Effector memory CD4-positive, alpha-beta T cell (primary cell): ENCODE measurements around the gene PCNT.
"Not testable (repeated sequence)": the region's sequence is repeated elsewhere in the genome, so short reads cannot be mapped to it uniquely, and the experiment has no call there.

ENCODE experiments used
- DNase-seq, 3 donors: peaks; one replicate each; pipeline ENCODE4 v3.0.0-alpha.2; 2020
- H3K27ac ChIP-seq: 2 replicates; pipeline ENCODE4 v1.7.0; 2013; ENCODE audit warnings: mild to moderate bottlenecking, low read length, moderate library complexity; ENCODE audit not compliant: insufficient read depth, poor library complexity, severe bottlenecking
- H3K27me3 ChIP-seq: replicated peaks from 2 replicates; pipeline ENCODE4 v1.7.0; 2013; ENCODE audit warnings: mild to moderate bottlenecking, low read length; ENCODE audit not compliant: insufficient read depth, control insufficient read depth, poor library complexity, severe bottlenecking
- H3K36me3 ChIP-seq: 2 replicates; pipeline ENCODE4 v1.7.0; 2013; ENCODE audit warnings: mild to moderate bottlenecking, low read length, moderate library complexity; ENCODE audit not compliant: control insufficient read depth, insufficient read depth
- H3K4me1 ChIP-seq: 2 replicates; pipeline ENCODE4 v1.7.0; 2013; ENCODE audit warnings: low read length, mild to moderate bottlenecking; ENCODE audit not compliant: control insufficient read depth, insufficient read depth, poor library complexity, severe bottlenecking
- H3K4me3 ChIP-seq: 2 replicates; pipeline ENCODE4 v1.7.0; 2013; ENCODE audit warnings: low read length, low read depth, mild to moderate bottlenecking; ENCODE audit not compliant: insufficient read depth, poor library complexity, severe bottlenecking
- H3K9me3 ChIP-seq: 2 replicates; pipeline ENCODE4 v1.7.0; 2013; ENCODE audit warnings: mild to moderate bottlenecking, low read length, moderate library complexity; ENCODE audit not compliant: control insufficient read depth

PCNT gene

DNA sequence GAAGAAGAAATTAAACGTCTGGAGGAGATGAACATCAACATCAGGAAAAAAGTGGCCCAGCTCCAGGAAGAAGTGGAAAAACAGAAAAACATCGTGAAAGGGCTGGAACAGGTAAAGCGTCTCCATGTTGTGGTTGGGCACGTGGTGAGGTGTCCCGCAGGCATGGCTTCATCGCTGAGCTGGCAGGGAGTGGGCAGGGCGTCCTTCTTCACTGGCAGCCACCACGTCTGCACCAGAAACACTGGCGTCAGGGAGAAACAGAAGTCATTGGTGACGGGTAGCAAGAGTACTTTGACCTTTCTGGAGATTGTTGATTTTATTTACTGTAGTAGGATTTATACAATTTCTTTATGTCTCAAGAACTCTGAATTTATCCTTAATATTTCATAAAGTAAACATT is 75.7 kb downstream of the PCNT start:
- H3K27ac ChIP-seq = no peak overlapping the region
- no peaks in the 10 kb centered on the region for H3K4me1 ChIP-seq
- no peak for DNase-seq
- peaks cover 34% of the 10 kb centered on the region for H3K36me3 ChIP-seq
- no peaks in the 10 kb centered on the region for H3K9me3 ChIP-seq
- no peak overlapping the region for H3K4me3 ChIP-seq
- H3K27me3 ChIP-seq = no peaks in the 10 kb centered on the region

DNA sequence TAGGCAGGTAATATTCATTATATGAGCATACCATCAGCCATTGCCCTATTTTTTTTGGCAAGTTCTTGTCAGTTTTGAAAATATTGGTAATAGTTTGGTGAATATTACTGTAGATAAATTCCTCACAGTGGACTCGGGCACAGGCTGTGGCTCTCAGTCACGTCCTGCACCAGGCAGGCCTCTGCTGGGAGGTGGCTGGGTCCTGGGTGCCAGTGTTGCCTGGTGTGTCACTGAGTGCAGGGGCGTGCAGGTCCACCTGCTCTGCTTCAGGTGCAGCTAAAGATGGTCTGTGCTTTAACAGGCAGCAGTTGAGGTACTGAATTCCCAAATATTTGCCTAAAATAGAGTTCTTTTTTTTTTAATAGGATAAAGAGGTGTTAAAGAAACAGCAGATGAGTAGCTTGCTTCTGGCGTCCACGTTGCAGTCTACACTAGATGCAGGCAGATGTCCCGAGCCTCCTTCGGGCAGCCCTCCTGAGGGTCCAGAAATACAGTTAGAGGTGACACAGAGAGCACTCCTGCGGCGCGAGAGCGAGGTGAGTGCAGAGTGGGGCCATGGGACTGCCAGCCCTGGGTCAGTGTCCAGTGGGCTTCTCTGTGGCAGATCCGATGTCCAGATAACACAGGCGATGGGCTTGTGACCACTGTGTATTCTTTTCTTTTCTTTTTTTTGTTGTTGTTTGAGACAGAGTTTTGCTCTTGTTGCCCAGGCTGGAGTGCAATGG is 77.4 kb downstream of the PCNT start:
- Histone ChIP-seq H3K36me3 (peaks cover 34% of the 10 kb centered on the region), H3K9me3 (no peaks in the 10 kb centered on the region), H3K4me3 (no peak overlapping the region), H3K4me1 (no peaks in the 10 kb centered on the region), H3K27me3 (no peaks in the 10 kb centered on the region), H3K27ac (no peak overlapping the region)
- DNase-seq = no peak

DNA sequence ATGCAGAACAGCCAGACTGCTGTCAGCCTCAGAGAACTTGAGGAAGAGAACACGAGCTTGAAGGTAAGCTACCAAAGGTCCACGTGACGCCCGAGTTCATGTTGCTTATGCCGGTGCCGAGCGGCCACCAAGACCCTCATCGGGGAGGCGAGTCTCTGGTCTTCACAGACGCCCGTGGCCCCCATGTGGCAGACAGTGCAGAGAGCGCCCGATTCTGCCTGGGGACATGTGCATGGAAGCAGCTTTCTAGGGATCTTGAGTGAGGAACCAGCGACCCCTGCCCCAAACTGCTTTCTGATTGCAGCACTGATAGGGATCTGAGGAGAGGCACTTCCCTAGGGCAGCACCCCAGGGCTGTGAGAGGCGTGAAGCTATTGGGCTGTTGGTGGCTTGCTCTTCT is 78.5 kb downstream of the PCNT start:
- Histone ChIP-seq H3K4me3 (no peak overlapping the region), H3K9me3 (no peaks in the 10 kb centered on the region), H3K27me3 (no peaks in the 10 kb centered on the region), H3K27ac (no peak overlapping the region), H3K4me1 (no peaks in the 10 kb centered on the region), H3K36me3 (peaks cover 31% of the 10 kb centered on the region)
- DNase-seq = no peak

DNA sequence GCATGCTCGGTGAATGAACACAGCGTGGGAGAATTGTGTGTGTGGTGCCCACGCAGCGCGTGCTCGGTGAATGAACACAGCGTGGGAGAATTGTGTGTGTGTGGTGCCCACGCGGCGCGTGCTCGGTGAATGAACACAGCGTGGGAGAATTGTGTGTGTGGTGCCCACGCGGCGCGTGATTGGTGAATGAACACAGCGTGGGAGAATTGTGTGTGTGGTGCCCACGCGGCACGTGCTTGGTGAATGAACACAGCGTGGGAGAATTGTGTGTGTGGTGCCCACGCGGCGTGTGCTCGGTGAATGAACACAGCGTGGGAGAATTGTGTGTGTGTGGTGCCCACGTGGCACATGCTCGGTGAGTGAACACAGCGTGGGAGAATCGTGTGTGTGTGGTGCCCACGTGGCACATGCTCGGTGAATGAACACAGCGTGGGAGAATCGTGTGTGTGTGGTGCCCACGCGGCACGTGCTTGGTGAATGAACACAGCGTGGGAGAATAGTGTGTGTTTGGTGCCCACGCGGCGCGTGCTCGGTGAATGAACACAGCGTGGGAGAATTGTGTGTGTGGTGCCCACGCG is 79.4 kb downstream of the PCNT start:
- peaks cover 25% of the 10 kb centered on the region for H3K36me3 ChIP-seq
- not testable (repeated sequence) for H3K27ac ChIP-seq, H3K9me3 ChIP-seq, H3K4me3 ChIP-seq, H3K4me1 ChIP-seq, H3K27me3 ChIP-seq, DNase-seq

DNA sequence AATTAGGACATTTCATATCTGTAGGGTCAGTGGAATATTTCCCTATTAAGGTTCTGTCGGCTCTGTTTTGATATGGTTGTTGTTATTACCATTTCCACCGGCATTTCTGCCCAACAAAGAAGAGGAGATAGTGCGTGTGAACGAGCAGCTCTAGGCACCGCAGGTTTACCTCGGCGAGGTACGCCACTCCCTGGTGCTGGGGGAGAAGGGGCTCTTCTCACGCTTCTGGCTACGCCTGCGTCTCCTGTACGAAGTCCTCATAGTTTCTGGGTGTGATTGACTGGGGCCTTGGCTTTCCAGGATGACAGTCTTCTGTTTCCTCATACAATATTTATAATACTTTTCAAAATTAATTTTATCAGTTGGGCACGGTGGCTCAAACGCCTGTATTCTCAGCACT is 80.3 kb downstream of the PCNT start:
- H3K4me1 ChIP-seq = no peaks in the 10 kb centered on the region
- DNase-seq = no peak
- no peaks in the 10 kb centered on the region for H3K27me3 ChIP-seq
- H3K36me3 ChIP-seq = peaks cover 22% of the 10 kb centered on the region
- H3K9me3 ChIP-seq = no peaks in the 10 kb centered on the region
- H3K27ac ChIP-seq = no peak overlapping the region
- H3K4me3 ChIP-seq = no peak overlapping the region

DNA sequence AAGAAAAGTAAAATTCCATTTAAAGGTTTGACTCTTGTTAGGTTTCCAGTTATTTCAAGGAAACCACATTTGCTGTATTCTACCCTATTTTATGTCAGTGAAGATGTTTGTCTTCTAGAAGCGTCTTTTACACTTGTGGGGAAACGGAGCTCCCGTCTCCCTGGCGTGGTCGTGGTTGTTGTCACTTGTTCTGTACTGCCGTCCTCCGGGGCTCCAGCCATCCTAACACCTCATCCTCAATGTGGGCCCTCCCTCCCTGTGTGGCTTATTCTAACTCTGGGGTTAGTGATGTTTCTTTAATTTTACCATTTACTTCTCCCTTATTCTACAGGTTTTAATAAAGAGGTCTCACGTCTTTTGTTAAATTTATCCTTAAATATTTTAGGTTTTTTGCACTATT is 82.0 kb downstream of the PCNT start:
- Histone ChIP-seq H3K36me3 (peaks cover 16% of the 10 kb centered on the region), H3K9me3 (no peaks in the 10 kb centered on the region), H3K4me3 (no peak overlapping the region), H3K27me3 (no peaks in the 10 kb centered on the region), H3K27ac (no peak overlapping the region), H3K4me1 (no peaks in the 10 kb centered on the region)
- DNase-seq = no peak

DNA sequence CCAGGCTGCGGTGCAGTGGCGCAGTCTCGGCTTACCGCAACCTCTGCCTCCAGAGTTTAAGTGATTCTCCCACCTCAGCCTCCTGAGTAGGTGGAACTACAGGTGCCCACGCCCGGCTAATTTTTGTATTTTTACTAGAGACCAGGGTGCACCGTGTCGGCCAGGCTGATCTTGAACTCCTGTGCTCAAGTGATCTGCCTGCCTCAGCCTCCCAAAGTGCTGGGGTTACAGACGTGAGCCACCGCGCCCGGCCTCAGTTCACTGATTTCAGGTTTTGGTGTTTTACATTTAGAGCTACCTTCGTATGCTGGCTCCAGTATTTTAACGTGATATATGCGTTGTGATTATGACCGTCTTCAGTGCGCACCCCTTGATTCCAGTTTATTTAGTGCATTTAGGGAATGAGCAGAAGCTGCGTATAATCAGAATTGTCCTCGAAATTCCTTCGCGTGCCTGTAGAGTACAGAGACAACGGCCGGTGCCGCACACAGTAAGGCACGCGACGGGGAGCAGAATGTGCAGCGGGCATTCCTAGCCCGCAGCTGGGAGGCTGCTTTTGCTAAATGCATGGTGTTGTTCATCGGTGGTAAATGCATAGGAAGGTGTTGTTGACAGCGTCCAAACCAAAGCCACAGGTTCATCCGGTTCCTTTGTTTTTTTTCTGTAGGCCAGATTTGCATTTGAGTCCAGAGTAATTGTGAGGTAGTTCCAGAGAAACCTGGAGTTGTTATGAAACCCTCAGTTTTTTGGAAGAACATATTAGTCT is 85.9 kb downstream of the PCNT start:
- Histone ChIP-seq H3K27me3 (no peaks in the 10 kb centered on the region), H3K4me3 (no peak overlapping the region), H3K27ac (no peak overlapping the region), H3K36me3 (peaks cover 15% of the 10 kb centered on the region), H3K9me3 (no peaks in the 10 kb centered on the region), H3K4me1 (no peaks in the 10 kb centered on the region)
- DNase-seq = no peak

DNA sequence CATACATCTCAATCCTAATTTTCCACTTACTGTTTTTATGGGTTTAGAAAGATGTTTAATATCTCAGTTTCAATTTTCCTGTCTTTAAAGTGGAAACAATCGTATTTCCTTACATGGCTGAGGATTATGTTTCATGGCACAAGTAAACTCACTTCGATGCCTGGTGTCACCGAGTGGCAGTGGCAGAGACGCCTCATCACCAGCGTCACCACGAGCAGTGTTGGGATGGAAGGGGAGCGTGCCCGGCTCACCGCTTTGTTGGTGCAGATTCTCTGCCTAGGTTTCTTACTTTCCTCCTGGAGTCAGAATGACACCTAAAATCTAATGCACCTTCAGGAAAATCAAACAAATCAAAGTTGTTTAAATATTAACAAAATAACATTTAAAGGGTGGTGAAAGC is 86.6 kb downstream of the PCNT start:
- H3K9me3 ChIP-seq = no peaks in the 10 kb centered on the region
- H3K4me3 ChIP-seq = no peak overlapping the region
- H3K4me1 ChIP-seq = no peaks in the 10 kb centered on the region
- peaks cover 15% of the 10 kb centered on the region for H3K36me3 ChIP-seq
- H3K27me3 ChIP-seq = no peaks in the 10 kb centered on the region
- no peak overlapping the region for H3K27ac ChIP-seq
- DNase-seq = no peak

DNA sequence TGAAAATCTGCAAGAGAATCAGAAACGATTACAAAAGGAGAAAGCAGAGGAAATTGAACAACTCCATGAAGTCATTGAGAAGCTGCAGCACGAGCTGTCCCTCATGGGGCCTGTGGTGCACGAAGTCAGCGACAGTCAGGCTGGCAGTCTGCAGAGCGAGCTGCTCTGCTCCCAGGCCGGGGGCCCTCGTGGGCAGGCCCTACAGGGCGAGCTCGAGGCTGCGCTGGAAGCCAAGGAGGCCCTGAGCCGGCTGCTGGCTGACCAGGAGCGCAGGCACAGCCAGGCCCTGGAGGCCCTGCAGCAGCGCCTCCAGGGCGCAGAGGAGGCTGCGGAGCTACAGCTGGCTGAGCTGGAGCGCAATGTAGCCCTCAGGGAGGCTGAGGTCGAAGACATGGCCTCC is 87.3 kb downstream of the PCNT start:
- Histone ChIP-seq H3K36me3 (peaks cover 15% of the 10 kb centered on the region), H3K4me3 (no peak overlapping the region), H3K4me1 (no peaks in the 10 kb centered on the region), H3K27ac (no peak overlapping the region), H3K9me3 (no peaks in the 10 kb centered on the region), H3K27me3 (no peaks in the 10 kb centered on the region)
- no peak for DNase-seq

DNA sequence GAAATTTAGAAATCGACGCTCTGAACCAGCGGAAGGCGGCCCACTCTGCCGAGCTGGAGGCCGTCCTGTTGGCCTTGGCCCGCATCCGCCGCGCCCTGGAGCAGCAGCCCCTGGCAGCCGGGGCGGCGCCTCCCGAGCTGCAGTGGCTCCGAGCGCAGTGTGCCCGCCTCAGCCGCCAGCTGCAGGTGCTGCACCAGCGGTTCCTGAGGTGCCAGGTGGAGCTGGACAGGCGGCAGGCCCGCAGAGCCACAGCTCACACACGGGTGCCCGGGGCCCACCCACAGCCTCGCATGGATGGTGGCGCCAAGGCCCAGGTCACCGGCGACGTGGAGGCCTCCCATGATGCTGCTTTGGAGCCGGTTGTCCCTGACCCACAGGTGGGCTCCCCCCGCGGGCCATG is 87.7 kb downstream of the PCNT start:
- peaks cover 15% of the 10 kb centered on the region for H3K36me3 ChIP-seq

More for the DNA sequence above, 87.7 kb downstream of the PCNT start:
- DNase-seq = no peak
- H3K9me3 ChIP-seq = no peaks in the 10 kb centered on the region
- no peaks in the 10 kb centered on the region for H3K27me3 ChIP-seq
- no peak overlapping the region for H3K4me3 ChIP-seq
- H3K27ac ChIP-seq = no peak overlapping the region
- H3K4me1 ChIP-seq = no peaks in the 10 kb centered on the region
